ENCODE data around the gene CD19.
"Not testable (repeated sequence)": the region's sequence is repeated elsewhere in the genome, so short reads cannot be mapped to it uniquely, and the experiment has no call there.

CD19 gene

GRCh38 chr16:28931801-28932225 lies at the start of gene CD19:
Gene CD19, plus strand, starts transcription at chr16:28931971. Its CDS starts 30 bp downstream, at chr16:28932001.
- no peak for DNase-seq

- DNase-seq, result no peak
Measured at GRCh38 chr16:28882551-28883160, 49.1 kb upstream of the CD19 start.

- no peak for DNase-seq
Measured at GRCh38 chr16:28883221-28883996, 48.4 kb upstream of the CD19 start.

GRCh38 chr16:28884045-28884444 lies 47.7 kb upstream of the CD19 start:
- DNase-seq, result no peak

GRCh38 chr16:28886945-28887344 lies 44.8 kb upstream of the CD19 start:
- no peak for DNase-seq

GRCh38 chr16:28890355-28890754 lies 41.4 kb upstream of the CD19 start:
- DNase-seq, result not testable (repeated sequence)

- no peak for DNase-seq
Measured at GRCh38 chr16:28891964-28892890, 39.5 kb upstream of the CD19 start.

- no peak for DNase-seq
Measured at GRCh38 chr16:28893291-28893690, 38.5 kb upstream of the CD19 start.

- DNase-seq, result no peak
Measured at GRCh38 chr16:28895609-28896008, 36.2 kb upstream of the CD19 start.

- DNase-seq, result no peak
Measured at GRCh38 chr16:28897826-28898225, 33.9 kb upstream of the CD19 start.

- DNase-seq, result no peak
Measured at GRCh38 chr16:28898266-28898665, 33.5 kb upstream of the CD19 start.

- DNase-seq, result no peak
Measured at GRCh38 chr16:28898942-28899341, 32.8 kb upstream of the CD19 start.

- DNase-seq, result no peak
Measured at GRCh38 chr16:28899882-28900590, 31.7 kb upstream of the CD19 start.

- DNase-seq, result no peak
Measured at GRCh38 chr16:28900601-28901000, 31.2 kb upstream of the CD19 start.

- DNase-seq, result no peak
Measured at GRCh38 chr16:28901862-28902261, 29.9 kb upstream of the CD19 start.

- no peak for DNase-seq
Measured at GRCh38 chr16:28902909-28903308, 28.9 kb upstream of the CD19 start.

GRCh38 chr16:28903344-28904042 lies 28.3 kb upstream of the CD19 start:
- DNase-seq, result no peak

- no peak for DNase-seq
Measured at GRCh38 chr16:28904363-28904762, 27.4 kb upstream of the CD19 start.

- DNase-seq, result no peak
Measured at GRCh38 chr16:28904828-28905227, 26.9 kb upstream of the CD19 start.

GRCh38 chr16:28905229-28905754 lies 26.5 kb upstream of the CD19 start:
- no peak for DNase-seq

- DNase-seq, result no peak
Measured at GRCh38 chr16:28905800-28906372, 25.9 kb upstream of the CD19 start.

Data from cerebellar nuclear complex (tissue), 1 donor.